ENCODE results near the gene CDKAL1. TPM values are rescaled to one million over a fixed set of nuclear protein-coding genes. Genes with fewer than 3 reads are reported as not detected.

Gene CDKAL1
- total RNA-seq, 4 donors from 2014 or later: 13.5 to 21.2 (median 17.3) TPM

DNA sequence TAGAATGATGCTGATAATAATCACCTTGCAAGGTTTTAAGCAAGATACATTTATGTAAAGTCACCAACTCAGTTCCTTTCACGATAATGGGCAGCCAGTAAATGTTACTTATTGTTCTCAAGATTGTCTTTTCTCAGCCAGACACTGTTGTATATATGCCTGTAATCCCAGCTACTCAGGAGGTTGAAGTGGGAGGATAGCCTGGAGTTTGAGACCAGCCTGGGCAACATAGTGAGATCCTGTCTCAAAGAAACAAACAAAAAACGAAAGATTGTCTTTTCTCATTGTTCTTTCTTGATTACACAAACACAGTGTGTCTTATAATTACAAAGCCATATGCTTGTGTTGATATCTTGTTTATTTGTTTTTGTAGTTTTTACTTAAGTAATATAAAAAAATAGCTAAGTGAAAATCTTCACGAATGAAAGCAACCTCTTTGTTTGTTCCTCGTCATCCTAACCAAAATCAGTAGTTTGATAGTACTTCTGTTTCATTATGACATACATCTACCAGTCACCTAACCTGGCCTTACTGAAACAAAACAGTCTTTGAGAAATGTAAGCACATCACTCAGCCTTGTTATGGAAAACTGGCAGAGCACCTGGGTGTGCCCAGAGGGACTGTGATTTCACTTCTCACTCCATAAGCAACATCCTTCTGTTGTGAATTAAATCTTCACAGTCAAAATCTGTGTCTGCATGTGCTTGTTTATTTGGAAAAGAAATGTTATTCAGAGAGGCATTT lies 623.1 kb downstream of the CDKAL1 start:
- no peak for DNase-seq (ENCODE audit: low spot score in 2 of 2)
- WGBS, 2 donors: 74 to 76% methylated on average over 4 of the region's 4 CpGs

DNA sequence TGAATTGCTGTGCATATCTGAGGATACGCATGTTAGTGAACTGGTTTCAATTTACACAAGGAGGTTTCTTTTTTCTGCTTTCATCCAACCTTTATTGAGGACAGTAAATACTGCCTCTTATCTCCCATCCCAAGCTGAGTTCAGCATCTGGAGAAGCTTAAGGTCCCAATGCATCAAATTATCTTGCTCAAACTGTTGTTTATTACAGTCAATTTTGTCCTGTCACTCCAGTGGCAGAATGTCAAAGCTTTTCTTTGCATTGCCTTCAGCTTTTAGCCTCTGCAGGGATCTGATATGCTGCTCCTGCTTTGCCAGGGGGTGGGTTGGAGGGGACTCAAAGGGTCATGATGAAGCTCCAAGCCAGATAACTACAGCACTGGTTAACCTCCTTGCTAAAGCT lies 623.9 kb downstream of the CDKAL1 start:
- Histone ChIP-seq H3K27ac (no peak overlapping the region), H3K27me3 (no peaks in the 10 kb centered on the region), H3K9me3 (no peaks in the 10 kb centered on the region), H3K4me3 (no peak overlapping the region), H3K4me1 (no peaks in the 10 kb centered on the region), H3K36me3 (no peaks in the 10 kb centered on the region)
- 71 to 78% methylated on average over 1 of the region's 1 CpG for WGBS, 2 donors
- DNase-seq (ENCODE audit: low spot score in 2 of 2): no peak
- TF ChIP-seq EP300 (IDR thresholded peaks at IDR 0.05) (no peak), POLR2A (IDR thresholded peaks at IDR 0.05) (no peak)
- TF ChIP-seq, protein P1, sequence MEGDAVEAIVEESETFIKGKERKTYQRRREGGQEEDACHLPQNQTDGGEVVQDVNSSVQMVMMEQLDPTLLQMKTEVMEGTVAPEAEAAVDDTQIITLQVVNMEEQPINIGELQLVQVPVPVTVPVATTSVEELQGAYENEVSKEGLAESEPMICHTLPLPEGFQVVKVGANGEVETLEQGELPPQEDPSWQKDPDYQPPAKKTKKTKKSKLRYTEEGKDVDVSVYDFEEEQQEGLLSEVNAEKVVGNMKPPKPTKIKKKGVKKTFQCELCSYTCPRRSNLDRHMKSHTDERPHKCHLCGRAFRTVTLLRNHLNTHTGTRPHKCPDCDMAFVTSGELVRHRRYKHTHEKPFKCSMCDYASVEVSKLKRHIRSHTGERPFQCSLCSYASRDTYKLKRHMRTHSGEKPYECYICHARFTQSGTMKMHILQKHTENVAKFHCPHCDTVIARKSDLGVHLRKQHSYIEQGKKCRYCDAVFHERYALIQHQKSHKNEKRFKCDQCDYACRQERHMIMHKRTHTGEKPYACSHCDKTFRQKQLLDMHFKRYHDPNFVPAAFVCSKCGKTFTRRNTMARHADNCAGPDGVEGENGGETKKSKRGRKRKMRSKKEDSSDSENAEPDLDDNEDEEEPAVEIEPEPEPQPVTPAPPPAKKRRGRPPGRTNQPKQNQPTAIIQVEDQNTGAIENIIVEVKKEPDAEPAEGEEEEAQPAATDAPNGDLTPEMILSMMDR (IDR thresholded peaks at IDR 0.05): no peak

More for the DNA sequence above, 623.1 kb downstream of the CDKAL1 start:
- no peak overlapping the region for H3K27ac ChIP-seq
- no peaks in the 10 kb centered on the region for H3K4me1 ChIP-seq
- H3K27me3 ChIP-seq: no peaks in the 10 kb centered on the region
- no peaks in the 10 kb centered on the region for H3K36me3 ChIP-seq
- H3K4me3 ChIP-seq: no peak overlapping the region
- H3K9me3 ChIP-seq: no peaks in the 10 kb centered on the region
- TF ChIP-seq EP300 (IDR thresholded peaks at IDR 0.05) (no peak), POLR2A (IDR thresholded peaks at IDR 0.05) (no peak)
- TF ChIP-seq, protein P1 (IDR thresholded peaks at IDR 0.05): no peak

- H3K4me1 ChIP-seq: no peaks in the 10 kb centered on the region
- no peak overlapping the region for H3K4me3 ChIP-seq
- DNase-seq (ENCODE audit: low spot score in 2 of 2): no peak
- H3K27ac ChIP-seq: no peak overlapping the region
- 75 to 84% methylated on average over 1 of the region's 1 CpG for WGBS, 2 donors
- H3K27me3 ChIP-seq: no peaks in the 10 kb centered on the region
- H3K9me3 ChIP-seq: no peaks in the 10 kb centered on the region
- H3K36me3 ChIP-seq: no peaks in the 10 kb centered on the region
- TF ChIP-seq, protein P1 (IDR thresholded peaks at IDR 0.05): no peak
- no peak for TF ChIP-seq EP300 (IDR thresholded peaks at IDR 0.05)
- TF ChIP-seq POLR2A (IDR thresholded peaks at IDR 0.05): no peak
Observed at GRCh38 chr6:21158873-21159272, 624.6 kb downstream of the CDKAL1 start.

DNA sequence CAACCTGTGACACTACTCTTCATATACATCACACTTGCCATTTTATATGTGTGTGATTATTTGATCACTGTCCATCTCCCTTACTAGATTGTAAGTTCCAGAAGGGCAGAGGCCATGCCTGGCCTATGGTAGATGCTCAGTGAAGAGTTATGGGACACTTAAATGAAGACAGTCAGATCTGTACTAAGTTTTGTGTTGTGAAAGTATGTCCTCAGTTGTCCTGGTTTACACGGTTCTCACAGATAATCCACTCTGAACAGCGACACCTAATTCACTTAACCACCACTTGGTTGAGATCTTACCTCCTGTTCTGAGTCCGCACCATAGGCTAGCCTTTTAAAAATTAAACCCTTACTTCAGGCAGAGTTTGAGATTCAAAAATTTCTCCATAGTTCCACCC lies 625.2 kb downstream of the CDKAL1 start:
- 93 to 94% methylated on average over 3 of the region's 3 CpGs for WGBS, 2 donors
- Histone ChIP-seq H3K4me1 (no peaks in the 10 kb centered on the region), H3K4me3 (no peak overlapping the region), H3K27me3 (no peaks in the 10 kb centered on the region), H3K27ac (no peak overlapping the region), H3K36me3 (no peaks in the 10 kb centered on the region), H3K9me3 (no peaks in the 10 kb centered on the region)
- no peak for DNase-seq (ENCODE audit: low spot score in 2 of 2)
- TF ChIP-seq, protein P1 (IDR thresholded peaks at IDR 0.05): no peak
- TF ChIP-seq EP300 (IDR thresholded peaks at IDR 0.05) (no peak), POLR2A (IDR thresholded peaks at IDR 0.05) (no peak)

- Histone ChIP-seq H3K4me1 (no peaks in the 10 kb centered on the region), H3K9me3 (no peaks in the 10 kb centered on the region), H3K27ac (no peak overlapping the region), H3K4me3 (no peak overlapping the region), H3K36me3 (no peaks in the 10 kb centered on the region), H3K27me3 (no peaks in the 10 kb centered on the region)
- 39 to 50% methylated on average over 4 of the region's 4 CpGs for WGBS, 2 donors
- no peak for DNase-seq (ENCODE audit: low spot score in 2 of 2)
- TF ChIP-seq, protein P1 (IDR thresholded peaks at IDR 0.05): no peak
Observed at GRCh38 chr6:21161707-21162106, 627.5 kb downstream of the CDKAL1 start.

Measured in tibial nerve (tissue), 4 donors.